ENCODE measurements around the gene LRGUK. TPM values are rescaled to one million over a fixed set of nuclear protein-coding genes. Genes with fewer than 3 reads are reported as not detected.

LRGUK gene
- polyA plus RNA-seq, 3 donors: 1.2 to 1.9 (median 1.5) TPM

GRCh38 chr7:134180376-134180775 is 53.2 kb downstream of the LRGUK start:
- no peak for DNase-seq (ENCODE audit: low read depth in 3 of 3, low spot score in 2 of 3)

GRCh38 chr7:134182078-134182477 is 54.9 kb downstream of the LRGUK start:
- no peak for DNase-seq (ENCODE audit: low read depth in 3 of 3, low spot score in 2 of 3)

- no peak for DNase-seq (ENCODE audit: low read depth in 3 of 3, low spot score in 2 of 3)
Observed at GRCh38 chr7:134184767-134185166, 57.6 kb downstream of the LRGUK start.

GRCh38 chr7:134186027-134186426 is 58.9 kb downstream of the LRGUK start:
- DNase-seq (ENCODE audit: low read depth in 3 of 3, low spot score in 2 of 3): no peak

GRCh38 chr7:134186801-134187200 is 59.7 kb downstream of the LRGUK start:
- DNase-seq (ENCODE audit: low read depth in 3 of 3, low spot score in 2 of 3): no peak

- DNase-seq (ENCODE audit: low read depth in 3 of 3, low spot score in 2 of 3): no peak
Observed at GRCh38 chr7:134187893-134188292, 60.8 kb downstream of the LRGUK start.

- no peak for DNase-seq (ENCODE audit: low read depth in 3 of 3, low spot score in 2 of 3)
Observed at GRCh38 chr7:134188311-134188710, 61.2 kb downstream of the LRGUK start.

GRCh38 chr7:134189559-134189958 is 62.4 kb downstream of the LRGUK start:
- no peak for DNase-seq (ENCODE audit: low read depth in 3 of 3, low spot score in 2 of 3)

GRCh38 chr7:134191876-134192275 is 64.7 kb downstream of the LRGUK start:
- no peak for DNase-seq (ENCODE audit: low read depth in 3 of 3, low spot score in 2 of 3)

- no peak for DNase-seq (ENCODE audit: low read depth in 3 of 3, low spot score in 2 of 3)
Observed at GRCh38 chr7:134193240-134193639, 66.1 kb downstream of the LRGUK start.

- DNase-seq (ENCODE audit: low read depth in 3 of 3, low spot score in 2 of 3): no peak
Observed at GRCh38 chr7:134195252-134195651, 68.1 kb downstream of the LRGUK start.

- DNase-seq (ENCODE audit: low read depth in 3 of 3, low spot score in 2 of 3): no peak
Observed at GRCh38 chr7:134196439-134196838, 69.3 kb downstream of the LRGUK start.

GRCh38 chr7:134197345-134197744 is 70.2 kb downstream of the LRGUK start:
- no peak for DNase-seq (ENCODE audit: low read depth in 3 of 3, low spot score in 2 of 3)

GRCh38 chr7:134200970-134201369 is 73.8 kb downstream of the LRGUK start:
- no peak for DNase-seq (ENCODE audit: low read depth in 3 of 3, low spot score in 2 of 3)

- no peak for DNase-seq (ENCODE audit: low read depth in 3 of 3, low spot score in 2 of 3)
Observed at GRCh38 chr7:134201569-134202261, 74.6 kb downstream of the LRGUK start.

- DNase-seq (ENCODE audit: low read depth in 3 of 3, low spot score in 2 of 3): no peak
Observed at GRCh38 chr7:134203186-134203889, 76.2 kb downstream of the LRGUK start.

- DNase-seq (ENCODE audit: low read depth in 3 of 3, low spot score in 2 of 3): no peak
Observed at GRCh38 chr7:134209322-134210015, 82.3 kb downstream of the LRGUK start.

- no peak for DNase-seq (ENCODE audit: low read depth in 3 of 3, low spot score in 2 of 3)
Observed at GRCh38 chr7:134210227-134210626, 83.1 kb downstream of the LRGUK start.

- DNase-seq (ENCODE audit: low read depth in 3 of 3, low spot score in 2 of 3): no peak
Observed at GRCh38 chr7:134210976-134211663, 84.0 kb downstream of the LRGUK start.

- no peak for DNase-seq (ENCODE audit: low read depth in 3 of 3, low spot score in 2 of 3)
Observed at GRCh38 chr7:134211817-134212216, 84.7 kb downstream of the LRGUK start.
